GM23338 (cell line): ENCODE data around the gene YPEL4. TPM values are rescaled to one million over a fixed set of nuclear protein-coding genes. Genes with fewer than 3 reads are reported as not detected.

ENCODE experiments used
- ATAC-seq: fragments of 200-7000 bp; cut with Tn5 transposase; 3 replicates; pipeline ENCODE4 v1.9.1; 2020
- DNase-seq: peaks from one replicate; pipeline ENCODE4 v3.0.0-alpha.2; 2015; ENCODE audit warnings: low spot score
- H2AFZ ChIP-seq: fragments of 200-600 bp; sonication (generic); 2 replicates; pipeline ENCODE4 v1.8.0; 2016; ENCODE audit warnings: antibody characterized with exemption, mild to moderate bottlenecking, moderate library complexity
- H3F3A ChIP-seq: fragments of 200-600 bp; sonication (generic); replicated peaks from 2 replicates; pipeline ENCODE4 v1.8.0; 2017; ENCODE audit warnings: antibody characterized with exemption, mixed run types, low read depth
- H3K27ac ChIP-seq: fragments of 200-600 bp; sonication (generic); 2 replicates; pipeline ENCODE4 v1.6.1; 2016; ENCODE audit warnings: low read depth
- H3K27me3 ChIP-seq: fragments of 200-600 bp; sonication (generic); 2 replicates; pipeline ENCODE4 v1.8.0; 2016; ENCODE audit warnings: mild to moderate bottlenecking, mixed run types, moderate library complexity; ENCODE audit not compliant: insufficient read depth
- H3K36me3 ChIP-seq: fragments of 200-600 bp; sonication (generic); 2 replicates; pipeline ENCODE4 v1.8.0; 2016; ENCODE audit warnings: mild to moderate bottlenecking; ENCODE audit not compliant: insufficient read depth
- H3K4me1 ChIP-seq: fragments of 200-600 bp; sonication (generic); 2 replicates; pipeline ENCODE4 v1.8.0; 2016; ENCODE audit warnings: mild to moderate bottlenecking, moderate library complexity; ENCODE audit not compliant: insufficient read depth
- H3K4me2 ChIP-seq: fragments of 200-600 bp; sonication (generic); 2 replicates; pipeline ENCODE4 v1.7.1; 2017; ENCODE audit warnings: mixed run types
- H3K4me3 ChIP-seq: fragments of 200-600 bp; sonication (generic); 2 replicates; pipeline ENCODE4 v1.6.1; 2016; ENCODE audit warnings: mixed run types
- H3K79me2 ChIP-seq: fragments of 200-600 bp; sonication (generic); replicated peaks from 2 replicates; pipeline ENCODE4 v1.8.0; 2017; ENCODE audit warnings: mild to moderate bottlenecking; ENCODE audit not compliant: insufficient read depth
- H3K9me2 ChIP-seq: fragments of 200-600 bp; sonication (generic); 2 replicates; pipeline ENCODE4 v1.8.0; 2017; ENCODE audit not compliant: insufficient read depth
- H4K20me1 ChIP-seq: fragments of 200-600 bp; sonication (generic); replicated peaks from 2 replicates; pipeline ENCODE4 v1.8.0; 2017; ENCODE audit warnings: mild to moderate bottlenecking; ENCODE audit not compliant: insufficient read depth
- H3K27ac Mint-ChIP-seq: 2 replicates; pipeline ENCODE4 v1.8.0; 2020; ENCODE audit warnings: inconsistent platforms, mild to moderate bottlenecking, moderate library complexity, mixed read lengths
- H3K27me3 Mint-ChIP-seq: 3 replicates; pipeline ENCODE4 v1.8.0; 2022; ENCODE audit warnings: low read depth, mild to moderate bottlenecking, moderate library complexity, mixed read lengths, inconsistent platforms; ENCODE audit not compliant: insufficient read depth, poor library complexity
- H3K36me3 Mint-ChIP-seq: 3 replicates; pipeline ENCODE4 v1.8.0; 2021; ENCODE audit warnings: low read depth, mild to moderate bottlenecking, inconsistent platforms, moderate library complexity, mixed read lengths
- H3K4me1 Mint-ChIP-seq: 3 replicates; pipeline ENCODE4 v1.8.0; 2020; ENCODE audit warnings: mild to moderate bottlenecking, inconsistent platforms, mixed read lengths
- H3K4me3 Mint-ChIP-seq: 3 replicates; pipeline ENCODE4 v1.8.0; 2021; ENCODE audit warnings: moderate library complexity, mild to moderate bottlenecking, inconsistent platforms, mixed read lengths
- H3K9me3 Mint-ChIP-seq: 3 replicates; pipeline ENCODE4 v1.8.0; 2020; ENCODE audit warnings: moderate library complexity, mild to moderate bottlenecking, inconsistent platforms, mixed read lengths
- CREB1 ChIP-seq: fragments of 250-450 bp; sonication (Bioruptor Pico); IDR thresholded peaks from 2 replicates; pipeline ENCODE4 v1.5.0; 2020; ENCODE audit warnings: low read depth, mild to moderate bottlenecking, moderate library complexity
- CTCF ChIP-seq, 2 experiments: fragments of 200-600 bp in 1 of 2; sonication (generic) in 1 of 2; conservative IDR thresholded peaks; 2 replicates each; pipeline versions ENCODE4 v1.5.1 to v1.6.1; 2016 to 2017; ENCODE audit warnings: antibody characterized with exemption in 2 of 2, low read depth in 2 of 2, mild to moderate bottlenecking in 2 of 2, moderate library complexity in 1 of 2
- ETS1 ChIP-seq: IDR thresholded peaks from 2 replicates; pipeline ENCODE4 v1.6.1; 2016; ENCODE audit warnings: antibody characterized with exemption
- EZH2 ChIP-seq: fragments of 200-600 bp; sonication (generic); IDR thresholded peaks from one replicate; pipeline ENCODE4 v1.8.0; 2017; ENCODE audit warnings: antibody characterized with exemption, mild to moderate bottlenecking, low read depth; ENCODE audit not compliant: unreplicated experiment
- EZH2phosphoT487 ChIP-seq: fragments of 200-600 bp; sonication (generic); IDR thresholded peaks from one replicate; pipeline ENCODE4 v1.8.1; 2018; ENCODE audit warnings: antibody characterized with exemption; ENCODE audit not compliant: unreplicated experiment
- NANOG ChIP-seq: IDR thresholded peaks from 2 replicates; pipeline ENCODE4 v1.6.1; 2016; ENCODE audit warnings: antibody characterized with exemption, borderline replicate concordance
- POLR2AphosphoS5 ChIP-seq: IDR thresholded peaks from 2 replicates; pipeline ENCODE4 v1.6.1; 2016; ENCODE audit warnings: antibody characterized with exemption, low read depth
- STAT1 ChIP-seq: IDR thresholded peaks from one replicate; pipeline ENCODE4 v1.6.1; 2016; ENCODE audit warnings: antibody characterized with exemption; ENCODE audit not compliant: unreplicated experiment
- ZNF114 ChIP-seq: fragments of 250-450 bp; sonication (Bioruptor Pico); IDR thresholded peaks from 2 replicates; pipeline ENCODE4 v1.5.0; 2020; ENCODE audit warnings: mild to moderate bottlenecking, moderate library complexity
- ZNF331 ChIP-seq: fragments of 250-450 bp; sonication (Bioruptor Pico); IDR thresholded peaks from 2 replicates; pipeline ENCODE4 v1.5.0; 2020; ENCODE audit warnings: low read depth, mild to moderate bottlenecking, moderate library complexity
- polyA plus RNA-seq: library from polyadenylated mRNA; unstranded; fragments of >200 nt; fragmentation: Nextera tagmentation; extraction: Ambion mirVana; gene quantifications from 2 replicates; pipeline ENCODE4 v1.2.1, GENCODE V29; 2016
- total RNA-seq: library from RNA; depleted of rRNA; stranded (reverse); fragments of >200 nt; shearing (Covaris generic); gene quantifications from 2 replicates; pipeline ENCODE4 v1.2.3, GENCODE V29; 2014

The YPEL4 gene
- total and polyA plus RNA-seq, 2 experiments from 2014 or later = 1.1 TPM; not detected in 1

- Mint-ChIP-seq H3K27me3 (peaks cover 4% of the 10 kb centered on the region), H3K9me3 (no peaks in the 10 kb centered on the region), H3K27ac (no peak overlapping the region), H3K4me1 (peaks cover 12% of the 10 kb centered on the region), H3K4me3 (no peak overlapping the region), H3K36me3 (no peaks in the 10 kb centered on the region; the same call in 2 of the 3 replicates)
- H3K4me3 ChIP-seq = no peak overlapping the region
- H3K36me3 ChIP-seq = no peaks in the 10 kb centered on the region
- no peaks in the 10 kb centered on the region for H4K20me1 ChIP-seq
- no peak overlapping the region for H3K27ac ChIP-seq
- H3F3A ChIP-seq = peaks cover 6% of the 10 kb centered on the region
- H2AFZ ChIP-seq = no peak overlapping the region
- no peak for TF ChIP-seq CTCF (conservative IDR thresholded peaks at IDR 0.05; ENCODE audit: low read depth in 2 of 2)
- TF ChIP-seq NANOG = no peak
- TF ChIP-seq ZNF114 (CRISPR knock-in tag) = no peak
- TF ChIP-seq EZH2phosphoT487 = no peak
- TF ChIP-seq CREB1 = no peak
- no peak for TF ChIP-seq ETS1
- TF ChIP-seq STAT1 = no peak
- no peak for TF ChIP-seq ZNF331 (CRISPR knock-in tag)
- no peak for ATAC-seq
- no peak for DNase-seq
- H3K27me3 ChIP-seq = no peaks in the 10 kb centered on the region
- H3K9me2 ChIP-seq = peaks cover 36% of the 10 kb centered on the region
- no peak overlapping the region for H3K4me2 ChIP-seq
- H3K4me1 ChIP-seq = peaks cover 12% of the 10 kb centered on the region
- 0 out of 2 replicates have a peak, but pooled peaks cover 6% of the 10 kb centered on the region for H3K79me2 ChIP-seq
Measured at GRCh38 chr11:57632116-57632515, 17.6 kb downstream of the YPEL4 start.

- Histone ChIP-seq H3F3A (no peaks in the 10 kb centered on the region), H3K27ac (no peak overlapping the region), H4K20me1 (no peaks in the 10 kb centered on the region), H3K79me2 (no peaks in the 10 kb centered on the region), H3K4me3 (no peak overlapping the region), H3K4me1 (peaks cover 4% of the 10 kb centered on the region; the same call in 1 of the 2 replicates), H3K9me2 (peaks cover 25% of the 10 kb centered on the region), H3K36me3 (no peaks in the 10 kb centered on the region), H3K27me3 (no peaks in the 10 kb centered on the region), H3K4me2 (no peak overlapping the region), H2AFZ (no peak overlapping the region)
- ATAC-seq = no peak
- H3K36me3 Mint-ChIP-seq = no peaks in the 10 kb centered on the region; the same call in 2 of the 3 replicates
- H3K4me1 Mint-ChIP-seq = peaks cover 3% of the 10 kb centered on the region
- no peak overlapping the region for H3K4me3 Mint-ChIP-seq
- H3K9me3 Mint-ChIP-seq = no peaks in the 10 kb centered on the region
- TF ChIP-seq POLR2AphosphoS5 = no peak
- TF ChIP-seq STAT1 = no peak
- TF ChIP-seq CREB1 = no peak
- TF ChIP-seq ZNF114 (CRISPR knock-in tag) = no peak
- no peak for TF ChIP-seq CTCF (conservative IDR thresholded peaks at IDR 0.05; ENCODE audit: low read depth in 2 of 2)
- TF ChIP-seq NANOG = no peak
- TF ChIP-seq EZH2phosphoT487 = no peak
- TF ChIP-seq EZH2 = no peak
- H3K27me3 Mint-ChIP-seq = peaks cover 3% of the 10 kb centered on the region
- H3K27ac Mint-ChIP-seq = no peak overlapping the region
- no peak for DNase-seq
Measured at GRCh38 chr11:57630171-57630570, 19.5 kb downstream of the YPEL4 start.
